Adrenal gland (tissue), 12 donors: ENCODE data around the gene STMN3. TPM values are rescaled to one million over a fixed set of nuclear protein-coding genes. Genes with fewer than 3 reads are reported as not detected.
"Not testable (repeated sequence)": the region's sequence is repeated elsewhere in the genome, so short reads cannot be mapped to it uniquely, and the experiment has no call there.

Source experiments
- DNase-seq, 7 donors: peaks; one replicate each; pipeline ENCODE4 v3.0.0-alpha.2; 2019 to 2020
- H3K27ac ChIP-seq, 5 donors: fragments of 200-600 bp; sonication (generic) in 4 of 5; 1 replicate in 3 of 5; 2 replicates in 2 of 5; pipeline versions ENCODE4 v1.5.1 to v1.8.0; 2016 to 2020; ENCODE audit warnings: mild to moderate bottlenecking in 1 of 5
- H3K27me3 ChIP-seq: fragments of 200-600 bp; 2 replicates; pipeline ENCODE4 v1.8.0; 2021
- H3K36me3 ChIP-seq, 2 donors: fragments of 200-600 bp; replicated peaks in 1 of 2; 1 replicate in 1 of 2; 2 replicates in 1 of 2; pipeline versions ENCODE4 v1.5.1 to v1.8.0; 2018 to 2022
- H3K4me1 ChIP-seq, 2 donors: fragments of 200-600 bp; replicated peaks in 1 of 2; 1 replicate in 1 of 2; 2 replicates in 1 of 2; pipeline versions ENCODE4 v1.5.1 to v1.8.0; 2018 to 2021
- H3K4me3 ChIP-seq, 4 donors: fragments of 200-600 bp; sonication (generic) in 3 of 4; one replicate each; pipeline ENCODE4 v1.5.1; 2016 to 2018
- H3K9me3 ChIP-seq, 3 donors: fragments of 200-600 bp; sonication (generic) in 1 of 3; replicated peaks in 1 of 3; 1 replicate in 2 of 3; 2 replicates in 1 of 3; pipeline versions ENCODE4 v1.5.1 to v1.8.0; 2016 to 2021
- CTCF ChIP-seq, 6 experiments: fragments of 450-650 bp in 4 of 6; fragments of 200-600 bp in 2 of 6; sonication (generic) in 1 of 6; IDR thresholded peaks; 1 replicate in 5 of 6; 2 replicates in 1 of 6; pipeline versions ENCODE4 v1.5.1 to v1.8.0; 2016 to 2021; ENCODE audit warnings: antibody characterized with exemption in 6 of 6, mild to moderate bottlenecking in 2 of 6, moderate library complexity in 1 of 6
- POLR2A ChIP-seq, 2 donors: fragments of 450-650 bp; IDR thresholded peaks; one replicate each; pipeline ENCODE4 v1.6.1; 2017; ENCODE audit warnings: antibody characterized with exemption in 2 of 2, mild to moderate bottlenecking in 2 of 2, moderate library complexity in 1 of 2
- WGBS, 4 donors: extraction: QIAGEN DNeasy Blood & Tissue Kit in 2 of 4; methylation state at CpG; one replicate each; pipeline versions ENCODE4 v1.1.5 to v1.1.7; 2013 to 2017; 5-methylcytosine and 5-hydroxymethylcytosine counted together
- intact Hi-C, 2 donors: fragments of 100-400 bp; cut with DNase I; formaldehyde crosslinking; loops; one replicate each; pipeline versions ENCODE4 v1.14.1 to v1.15.0; 2022 to 2023
- polyA plus RNA-seq, 3 donors: library from polyadenylated mRNA; stranded (reverse); fragments of 200-250 nt in 2 of 3; fragments of 350-450 nt in 1 of 3; fragmentation: Illumina TruSeq in 1 of 3; extraction: RNeasy Lipid Tissue Mini Kit (QIAGEN cat#74804) in 1 of 3; gene quantifications; one replicate each; pipeline ENCODE4 v1.2.3, GENCODE V29; 2013 to 2014
- total RNA-seq, 9 donors: library from RNA; depleted of rRNA in 4 of 9; stranded (reverse); fragments of >200 nt in 4 of 9; fragments of 120-200 nt in 1 of 9; fragmentation: NEBNext Ultra II Directional in 1 of 9; extraction: Animal tissue kit (Norgen Biotek cat#: 25700) in 1 of 9; gene quantifications; one replicate each; pipeline versions ENCODE4 v1.1.0 to v1.2.4, GENCODE V29; 2013 to 2023
- donor health status: healthy with polysubstance abuse.
- donor health status: Bipolar disorder and iron deficiency.
- donor health status: DM: yes; HTN: yes; CAD: no.
- donor health status: DM: no; HTN: no; CAD: no.
- donor health status: DM: no; HTN: no; CAD: no.
- donor health status: DM: yes; HTN: yes; CAD: no.

The STMN3 gene
- total and polyA plus RNA-seq, 12 donors, result 29.2 to 109 (median 54.5) TPM

GRCh38 chr20:63617092-63617875, 35.9 kb downstream of the STMN3 start:
- H3K4me1 ChIP-seq, result peaks cover 11 to 20% of the 10 kb centered on the region in 2 donors
- intact Hi-C loops, result loop anchor here in 1 of 2 donors (10.0 kb wide), 1 partner anchor 358 kb away; the partner anchor contains the start of gene SAMD10
- no peak for DNase-seq
- no peak overlapping the region for H3K27ac ChIP-seq
- 94 to 96% (median 95%) methylated on average over 25 to 41 of the region's 41 CpGs for WGBS, 4 donors
- peaks cover 0 to 26% of the 10 kb centered on the region in 2 donors for H3K36me3 ChIP-seq
- no peaks in the 10 kb centered on the region for H3K9me3 ChIP-seq
- H3K4me3 ChIP-seq, result no peak overlapping the region
- no peaks in the 10 kb centered on the region for H3K27me3 ChIP-seq
- TF ChIP-seq POLR2A (IDR thresholded peaks at IDR 0.05) (no peak), CTCF (IDR thresholded peaks at IDR 0.05) (no peak)

- not testable (repeated sequence) for H3K4me3 ChIP-seq, H3K9me3 ChIP-seq, H3K27me3 ChIP-seq, H3K27ac ChIP-seq
- H3K36me3 ChIP-seq, result peaks cover 0 to 26% of the 10 kb centered on the region in 2 donors
- peak in 2 of 7 donors; percentile 59 to 61 for DNase-seq
- H3K4me1 ChIP-seq, result peaks cover 8 to 16% of the 10 kb centered on the region in 2 donors
- WGBS, 4 donors, result 65 to 74% (median 69%) methylated on average over 15 to 18 of the region's 18 CpGs
- intact Hi-C loops, result loop anchor here in 1 of 2 donors (10.0 kb wide), 1 partner anchor 361 kb away; the partner anchor contains the start of gene SAMD10
- peak; percentile 23 to 70 (median 38) for TF ChIP-seq CTCF (IDR thresholded peaks at IDR 0.05)
Observed at GRCh38 chr20:63613863-63614594, 39.2 kb downstream of the STMN3 start.

- no peaks in the 10 kb centered on the region for H3K27me3 ChIP-seq
- H3K4me3 ChIP-seq, result no peak overlapping the region
- TF ChIP-seq POLR2A (IDR thresholded peaks at IDR 0.05), result no peak
- peak in 2 of 6 experiments; percentile 22 to 31 for TF ChIP-seq CTCF (IDR thresholded peaks at IDR 0.05)
- peak overlapping the region; percentile 42 to 87 (median 69) for H3K27ac ChIP-seq
- peak; percentile 44 to 89 (median 75) for DNase-seq
- WGBS, 4 donors, result 46 to 55% (median 51%) methylated on average over 16 to 20 of the region's 20 CpGs
- no peaks in the 10 kb centered on the region for H3K9me3 ChIP-seq
- H3K4me1 ChIP-seq, result peaks cover 8 to 16% of the 10 kb centered on the region in 2 donors
- intact Hi-C loops, result loop anchor here in 1 of 2 donors (10.0 kb wide), 1 partner anchor 362 kb away; the partner anchor contains the start of gene SAMD10
- H3K36me3 ChIP-seq, result peaks cover 0 to 11% of the 10 kb centered on the region in 2 donors
Observed at GRCh38 chr20:63612276-63612931, 40.8 kb downstream of the STMN3 start.
